ENCODE data around the gene ABCB9.

- TF ChIP-seq CTCF (IDR thresholded peaks at IDR 0.05) (no peak), POLR2AphosphoS5 (IDR thresholded peaks at IDR 0.05; ENCODE audit: insufficient read depth in 1 of 2, low read depth in 1 of 2) (no peak), POLR2A (IDR thresholded peaks at IDR 0.05) (no peak)
These were observed 16.2 kb downstream of the ABCB9 start for GRCh38 chr12:122949816-122950675.
